Stimulated activated CD8-positive, alpha-beta memory T cell treated with anti-CD3 and anti-CD28 coated beads, Interleukin-2, amount 100 ng/mL, for 48 hours (primary cell): ENCODE data around the gene MLF1.
"Not testable (repeated sequence)": the region's sequence is repeated elsewhere in the genome, so short reads cannot be mapped to it uniquely, and the experiment has no call there.

ENCODE experiments used
- DNase-seq, 2 donors: peaks; one replicate each; pipeline ENCODE4 v3.0.0-alpha.2; 2020; ENCODE audit warnings: low read depth in 2 of 2

Gene MLF1

GRCh38 chr3:158570999-158571702 lies at the start of gene MLF1:
Gene MLF1 (plus strand): TSS chr3:158571194. CDS start chr3:158571301, 107 bp downstream.
- DNase-seq, result peak; percentile 68 to 82

DNA sequence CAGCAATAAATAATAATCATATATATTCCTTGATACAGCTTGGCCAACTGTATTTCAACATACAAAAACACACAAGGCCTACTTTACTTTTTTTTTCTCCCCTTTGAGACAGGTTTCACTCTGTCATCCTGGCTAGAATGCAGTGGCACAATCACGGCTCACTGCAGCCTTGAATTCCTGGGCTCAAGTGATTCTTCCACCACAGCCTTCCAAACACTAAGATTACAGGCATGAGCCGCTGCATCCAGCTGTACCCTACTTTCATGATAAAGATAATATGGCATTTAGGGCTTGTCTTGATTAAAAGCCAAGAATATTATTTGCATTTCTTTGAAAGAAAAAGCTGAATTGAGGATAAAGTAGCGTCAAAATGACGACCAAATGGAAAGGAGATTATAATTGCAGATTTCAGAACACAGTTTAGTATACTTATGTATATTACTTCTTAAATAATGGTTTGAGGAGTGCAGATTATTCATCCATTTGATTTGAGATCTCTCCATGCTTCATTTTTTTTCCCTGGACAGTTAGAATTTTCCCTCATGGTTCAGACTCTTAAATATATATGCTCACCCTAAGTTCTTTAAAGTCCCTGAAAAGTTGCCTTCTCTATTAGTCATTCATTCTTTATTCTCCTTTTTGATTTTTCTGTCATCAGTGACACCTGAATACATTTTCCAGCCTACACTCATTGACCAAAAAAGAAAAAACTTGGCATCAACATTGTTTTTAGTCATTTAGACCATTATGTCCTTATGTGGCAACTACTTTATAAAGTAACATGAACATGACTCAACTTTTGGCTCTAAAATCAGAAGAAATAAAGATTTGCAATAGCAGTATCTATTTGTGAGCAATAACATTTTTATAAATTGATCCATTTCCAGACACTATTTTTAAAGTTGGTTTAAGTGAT lies 48.5 kb upstream of the MLF1 start:
- DNase-seq, result no peak

DNA sequence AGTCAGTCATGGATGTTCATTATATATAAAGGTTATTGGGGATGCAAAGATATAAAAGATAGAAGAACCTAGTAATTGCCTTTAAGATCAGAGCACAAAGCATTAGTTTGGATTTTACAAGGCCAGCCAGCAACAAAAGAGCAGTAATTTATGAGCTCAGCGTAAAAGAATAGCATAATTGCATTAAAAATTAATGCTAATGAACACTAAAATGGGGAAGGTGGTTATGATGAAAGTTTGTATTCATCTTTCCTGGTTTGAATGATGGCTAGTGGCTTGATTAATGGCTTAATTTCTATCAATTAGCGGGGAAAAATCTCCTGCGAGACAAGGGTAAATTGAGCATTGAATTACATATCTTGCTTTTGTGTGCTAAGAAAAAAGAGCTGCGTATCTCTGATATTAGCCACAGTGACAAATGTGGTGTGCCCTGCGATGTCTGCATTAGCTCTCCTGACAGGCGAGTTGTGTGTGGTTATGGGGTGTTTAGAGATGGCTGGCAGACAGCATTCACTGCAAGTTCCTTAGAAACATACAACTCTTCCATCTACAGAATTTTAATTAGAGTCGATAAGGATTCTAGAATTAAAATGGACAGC lies 42.8 kb upstream of the MLF1 start:
- no peak for DNase-seq

GRCh38 chr3:158531334-158531733 lies 39.7 kb upstream of the MLF1 start:
- DNase-seq, result no peak

DNA sequence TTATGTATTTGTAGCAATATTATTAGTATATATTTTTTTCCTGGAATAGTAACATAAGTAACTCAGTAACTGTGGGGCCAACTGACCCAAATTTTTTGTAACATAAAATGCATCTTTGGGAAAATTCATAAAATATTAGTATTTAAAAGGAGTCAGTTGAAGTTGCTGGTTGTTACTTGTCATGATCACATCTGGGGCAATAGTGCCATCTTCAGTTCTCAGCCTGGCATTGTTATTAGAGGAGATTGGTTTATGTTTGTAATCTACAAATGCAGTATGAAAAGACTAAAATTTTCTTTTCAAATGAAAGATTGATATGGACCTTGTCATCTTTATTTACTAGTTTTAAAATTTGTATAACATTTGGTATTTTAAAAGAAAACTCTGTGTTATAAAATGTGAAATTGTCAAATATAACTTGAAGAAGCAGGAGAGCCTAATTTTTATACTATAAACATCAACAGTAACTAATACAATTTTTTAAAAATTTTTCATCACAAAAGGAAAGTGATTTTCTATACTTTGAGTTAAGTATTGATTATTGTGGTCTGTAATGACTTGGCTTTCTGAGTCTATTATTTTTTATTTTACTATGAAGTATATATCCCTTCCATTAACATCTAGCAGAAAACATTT lies 38.8 kb upstream of the MLF1 start:
- DNase-seq, result no peak

DNA sequence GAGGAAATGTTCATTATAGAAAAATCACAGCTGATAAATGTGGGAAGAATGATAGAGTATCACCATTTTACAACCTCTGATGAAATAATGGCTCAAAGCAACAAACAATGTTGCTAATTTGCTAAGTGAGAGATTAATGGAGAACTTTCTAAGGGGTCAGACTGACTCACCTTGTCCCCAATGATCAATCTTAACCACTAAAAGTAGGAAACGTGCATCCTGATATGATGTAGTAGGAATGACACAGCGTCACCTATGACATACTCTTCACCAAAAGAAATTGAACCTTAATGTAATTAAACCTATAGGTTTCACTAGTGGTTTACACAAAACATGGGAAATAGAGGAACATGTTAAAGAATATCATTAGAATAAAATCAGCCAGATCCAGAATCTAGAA lies 35.1 kb upstream of the MLF1 start:
- no peak for DNase-seq

- DNase-seq, result peak; percentile 2 to 10
Measured at GRCh38 chr3:158539414-158540014, 31.5 kb upstream of the MLF1 start.

DNA sequence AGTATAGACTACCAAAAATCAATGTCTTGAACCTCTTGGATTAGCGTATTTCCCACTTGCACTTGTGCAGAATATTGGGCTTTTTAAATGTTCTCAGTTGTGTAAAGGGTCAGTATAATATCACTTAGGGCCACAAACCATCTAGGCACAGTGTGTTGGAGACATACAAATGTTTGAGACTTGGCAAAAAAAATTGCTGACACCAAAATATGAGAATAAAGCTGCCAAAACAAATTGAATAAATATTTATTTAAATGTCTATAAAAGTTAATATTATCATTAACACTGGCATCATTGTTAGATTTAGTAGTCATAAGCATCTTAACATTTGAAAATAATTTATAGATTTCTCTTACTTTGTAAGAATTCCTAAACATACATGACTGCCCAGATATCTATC lies 30.9 kb upstream of the MLF1 start:
- DNase-seq, result no peak

GRCh38 chr3:158548691-158549090 lies 22.3 kb upstream of the MLF1 start:
- no peak for DNase-seq

GRCh38 chr3:158549938-158550337 lies 21.1 kb upstream of the MLF1 start:
- DNase-seq, result not testable (repeated sequence)

GRCh38 chr3:158552124-158552523 lies 18.9 kb upstream of the MLF1 start:
- DNase-seq, result no peak

DNA sequence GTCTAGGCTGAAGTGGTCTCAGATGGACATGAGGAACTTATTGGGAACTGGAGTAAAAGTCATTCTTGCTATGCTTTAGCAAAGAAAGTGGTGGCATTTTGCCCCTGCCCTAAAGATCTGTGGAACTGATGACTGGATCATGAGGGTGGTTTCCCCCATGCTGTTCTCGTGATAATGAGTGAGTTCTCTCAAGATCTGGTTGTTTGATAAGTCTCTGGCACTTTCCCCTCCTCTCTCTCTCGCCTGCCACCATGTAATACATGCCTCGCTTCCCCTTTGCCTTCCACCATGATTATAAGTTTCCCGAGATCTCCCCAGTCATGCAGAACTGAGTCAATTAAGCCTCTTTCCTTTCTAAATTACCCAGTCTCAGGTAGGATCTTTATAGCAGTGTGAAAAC lies 11.5 kb upstream of the MLF1 start:
- DNase-seq, result no peak

GRCh38 chr3:158560979-158561378 lies 10.0 kb upstream of the MLF1 start:
- no peak for DNase-seq

- DNase-seq, result no peak
Measured at GRCh38 chr3:158562674-158563073, 8.3 kb upstream of the MLF1 start.

DNA sequence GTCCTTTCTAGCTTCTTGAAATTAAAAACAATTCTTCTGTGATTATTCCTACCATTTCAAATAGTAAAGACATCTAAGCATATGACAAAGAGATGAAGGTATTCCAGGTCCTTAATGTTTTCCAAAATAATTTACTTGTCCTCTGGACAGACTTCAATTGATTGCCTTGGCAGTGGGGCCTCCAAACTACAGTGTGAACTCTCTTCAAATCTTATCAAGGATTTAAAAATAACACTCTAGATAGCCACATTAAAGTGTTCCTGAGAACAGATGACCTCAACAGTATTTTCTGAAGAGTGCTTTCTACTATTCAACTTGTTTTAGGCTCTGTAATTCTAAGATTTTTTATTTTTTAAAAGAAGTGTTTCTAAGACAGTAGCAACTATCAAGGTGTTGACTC lies 7.9 kb upstream of the MLF1 start:
- DNase-seq, result no peak

DNA sequence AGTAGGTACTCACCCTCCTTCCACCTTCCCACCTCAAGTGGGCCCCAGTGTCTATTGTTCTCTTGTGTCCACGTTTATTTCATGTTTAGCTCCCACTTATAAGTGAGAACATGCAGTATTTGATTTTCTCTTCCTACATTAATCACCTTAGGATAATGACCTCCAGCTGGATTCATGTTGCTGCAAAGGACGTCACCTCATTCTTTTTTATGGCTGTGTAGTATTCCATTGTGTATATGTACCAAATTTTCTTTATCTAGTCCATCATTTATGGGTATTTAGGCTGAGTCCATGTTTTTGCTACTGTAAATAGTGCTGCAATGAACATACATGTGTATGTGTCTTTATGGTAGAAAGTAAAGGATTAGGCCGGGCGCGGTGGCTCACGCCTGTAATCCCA lies 5.9 kb upstream of the MLF1 start:
- no peak for DNase-seq

DNA sequence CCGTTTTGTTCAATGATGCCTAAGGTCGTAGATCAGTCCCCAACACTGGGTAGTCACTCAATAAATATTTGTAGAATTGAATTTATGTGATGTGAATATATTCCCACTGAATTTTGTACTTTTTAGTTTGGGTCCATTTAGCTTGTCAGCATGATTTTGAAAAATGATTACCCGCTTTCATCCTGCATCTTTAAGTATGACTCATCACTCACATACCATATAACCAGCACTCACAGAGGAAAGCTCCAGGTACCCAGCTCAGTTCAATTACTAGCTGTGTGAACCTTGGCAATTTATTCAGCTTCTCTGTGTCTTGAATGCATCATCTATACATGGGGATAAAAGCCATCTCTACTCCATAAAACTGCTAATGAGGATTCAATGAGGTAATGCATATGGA lies 2.2 kb upstream of the MLF1 start:
- DNase-seq, result no peak

GRCh38 chr3:158569794-158570193 lies 1.2 kb upstream of the MLF1 start:
- no peak for DNase-seq

GRCh38 chr3:158571969-158572765 lies 1.2 kb downstream of the MLF1 start:
- DNase-seq, result no peak

GRCh38 chr3:158572766-158573060 lies 1.7 kb downstream of the MLF1 start:
- DNase-seq, result no peak

DNA sequence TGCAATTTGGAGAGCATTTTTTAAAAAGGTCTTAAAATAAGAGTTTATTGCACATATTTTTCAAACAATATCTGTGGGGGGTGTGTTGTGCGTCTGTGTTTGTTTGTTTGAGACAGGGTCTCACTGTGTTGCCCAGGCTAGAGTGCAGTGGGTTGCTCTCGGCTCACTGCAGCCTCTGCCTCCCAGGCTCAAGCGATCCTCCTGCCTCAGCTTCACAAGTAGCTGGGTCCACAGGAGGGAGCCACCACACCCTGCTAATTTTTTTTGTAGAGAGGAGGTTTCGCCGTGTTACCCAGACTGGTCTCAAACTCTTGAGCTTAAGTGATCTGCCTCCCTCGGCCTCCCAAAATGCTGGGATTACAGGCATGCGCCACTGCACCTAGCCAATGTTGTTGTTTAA lies 2.7 kb downstream of the MLF1 start:
- DNase-seq, result no peak
